ENCODE data around the gene IL17REL. TPM values are rescaled to one million over a fixed set of nuclear protein-coding genes. Genes with fewer than 3 reads are reported as not detected.

Gene IL17REL
- total RNA-seq, 1 donor from 2014 or later, result 0.31 TPM

- H3K27me3 Mint-ChIP-seq, result no peaks in the 10 kb centered on the region
- no peaks in the 10 kb centered on the region for H3K9me3 Mint-ChIP-seq
- no peak overlapping the region for H3K27ac Mint-ChIP-seq
- intact Hi-C loops (cut with micrococcal nuclease), result no loop called here
- no peaks in the 10 kb centered on the region for H3K4me1 Mint-ChIP-seq
- H3K4me3 Mint-ChIP-seq, result no peak overlapping the region
- POLR2A ChIA-PET, result interaction anchor here (0.6 to 3.6 kb wide), 10 partner anchors 8 to 220 kb away, joined by 3 to 23 read pairs (median 7); partner anchors contain the start of gene PIM3
- ATAC-seq (ENCODE audit: low read depth) (no peak), DNase-seq (no peak)
- CTCF ChIA-PET, result interaction anchor here (1.2 kb wide), 1 partner anchor 79 kb away, joined by 3 read pairs; no protein-coding TSS in a partner anchor
- TF ChIP-seq, protein P1, sequence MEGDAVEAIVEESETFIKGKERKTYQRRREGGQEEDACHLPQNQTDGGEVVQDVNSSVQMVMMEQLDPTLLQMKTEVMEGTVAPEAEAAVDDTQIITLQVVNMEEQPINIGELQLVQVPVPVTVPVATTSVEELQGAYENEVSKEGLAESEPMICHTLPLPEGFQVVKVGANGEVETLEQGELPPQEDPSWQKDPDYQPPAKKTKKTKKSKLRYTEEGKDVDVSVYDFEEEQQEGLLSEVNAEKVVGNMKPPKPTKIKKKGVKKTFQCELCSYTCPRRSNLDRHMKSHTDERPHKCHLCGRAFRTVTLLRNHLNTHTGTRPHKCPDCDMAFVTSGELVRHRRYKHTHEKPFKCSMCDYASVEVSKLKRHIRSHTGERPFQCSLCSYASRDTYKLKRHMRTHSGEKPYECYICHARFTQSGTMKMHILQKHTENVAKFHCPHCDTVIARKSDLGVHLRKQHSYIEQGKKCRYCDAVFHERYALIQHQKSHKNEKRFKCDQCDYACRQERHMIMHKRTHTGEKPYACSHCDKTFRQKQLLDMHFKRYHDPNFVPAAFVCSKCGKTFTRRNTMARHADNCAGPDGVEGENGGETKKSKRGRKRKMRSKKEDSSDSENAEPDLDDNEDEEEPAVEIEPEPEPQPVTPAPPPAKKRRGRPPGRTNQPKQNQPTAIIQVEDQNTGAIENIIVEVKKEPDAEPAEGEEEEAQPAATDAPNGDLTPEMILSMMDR (IDR thresholded peaks at IDR 0.05), result no peak
- no peaks in the 10 kb centered on the region for H3K36me3 Mint-ChIP-seq (ENCODE audit: low read depth)
Measured at GRCh38 chr22:49951678-49951985, 60.9 kb downstream of the IL17REL start.

- TF ChIP-seq, protein P1 (IDR thresholded peaks at IDR 0.05), result no peak
- Mint-ChIP-seq H3K4me1 (peaks cover 2% of the 10 kb centered on the region), H3K9me3 (no peaks in the 10 kb centered on the region), H3K4me3 (no peak overlapping the region), H3K27ac (no peak overlapping the region), H3K36me3 (ENCODE audit: low read depth) (no peaks in the 10 kb centered on the region), H3K27me3 (no peaks in the 10 kb centered on the region)
- DNase-seq (no peak), ATAC-seq (ENCODE audit: low read depth) (peak; percentile 79)
- intact Hi-C loops (cut with micrococcal nuclease), result no loop called here
- CTCF ChIA-PET, result interaction anchor here (1.2 kb wide), 1 partner anchor 79 kb away, joined by 3 read pairs; no protein-coding TSS in a partner anchor
- POLR2A ChIA-PET, result interaction anchor here (0.6 to 3.6 kb wide), 9 partner anchors 8 to 219 kb away, joined by 3 to 23 read pairs (median 5); partner anchors contain the start of gene PIM3
Measured at GRCh38 chr22:49951000-49951677, 61.4 kb downstream of the IL17REL start.

GRCh38 chr22:49950396-49950994 is 62.1 kb downstream of the IL17REL start:
- no peaks in the 10 kb centered on the region for H3K9me3 Mint-ChIP-seq
- ChIA-PET CTCF (no interaction called here), POLR2A (interaction anchor here (1.0 to 3.6 kb wide), 6 partner anchors 10 to 20 kb away, joined by 3 to 23 read pairs (median 8); partner anchors contain the start of gene PIM3)
- DNase-seq (no peak), ATAC-seq (ENCODE audit: low read depth) (no peak)
- H3K27ac Mint-ChIP-seq, result no peak overlapping the region
- TF ChIP-seq, protein P1 (IDR thresholded peaks at IDR 0.05), result no peak
- no peaks in the 10 kb centered on the region for H3K27me3 Mint-ChIP-seq
- intact Hi-C loops (cut with micrococcal nuclease), result no loop called here
- H3K4me1 Mint-ChIP-seq, result peaks cover 9% of the 10 kb centered on the region
- H3K4me3 Mint-ChIP-seq, result no peak overlapping the region
- H3K36me3 Mint-ChIP-seq (ENCODE audit: low read depth), result no peaks in the 10 kb centered on the region

DNA sequence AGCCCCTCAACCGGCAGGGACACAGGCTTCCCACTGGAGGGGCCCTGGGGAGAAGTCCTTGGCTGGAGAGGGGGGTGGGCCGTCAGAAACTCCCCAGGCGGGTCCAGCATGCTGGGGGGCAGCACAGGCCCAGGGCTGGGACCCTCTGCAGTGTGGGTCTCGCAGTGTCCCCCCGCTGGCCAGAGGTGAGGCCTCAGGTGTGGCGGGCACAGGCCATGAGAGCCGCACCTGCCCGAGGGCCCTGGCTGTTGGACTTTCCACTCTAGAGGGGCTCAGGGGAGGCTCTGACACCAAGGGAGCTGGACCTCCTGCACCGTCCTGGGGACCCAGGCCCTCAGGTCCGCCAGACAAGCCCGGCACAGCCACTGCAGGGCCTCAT is 62.7 kb downstream of the IL17REL start:
- H3K4me3 Mint-ChIP-seq, result no peak overlapping the region
- H3K27ac Mint-ChIP-seq, result no peak overlapping the region
- POLR2A ChIA-PET, result interaction anchor here (1.2 to 3.6 kb wide), 2 partner anchors 14 to 21 kb away, joined by 3 to 23 read pairs; no protein-coding TSS in a partner anchor
- TF ChIP-seq, protein P1 (IDR thresholded peaks at IDR 0.05), result no peak
- DNase-seq (no peak), ATAC-seq (ENCODE audit: low read depth) (no peak)
- H3K36me3 Mint-ChIP-seq (ENCODE audit: low read depth), result no peaks in the 10 kb centered on the region
- H3K4me1 Mint-ChIP-seq, result peaks cover 11% of the 10 kb centered on the region
- intact Hi-C loops (cut with micrococcal nuclease), result no loop called here
- CTCF ChIA-PET, result no interaction called here
- no peaks in the 10 kb centered on the region for H3K9me3 Mint-ChIP-seq
- no peaks in the 10 kb centered on the region for H3K27me3 Mint-ChIP-seq
